Peyer's patch (tissue), 4 donors: ENCODE results near the gene EFHC2. TPM values are rescaled to one million over a fixed set of nuclear protein-coding genes. Genes with fewer than 3 reads are reported as not detected.
A peak's percentile ranks its signal among the peaks of the same experiment; 100 is the strongest.

ENCODE experiments used
- DNase-seq, 3 donors: peaks; one replicate each; pipeline ENCODE4 v3.0.0-alpha.2; 2017 to 2019
- H3K27ac ChIP-seq, 4 donors: fragments of 200-600 bp; sonication (generic); one replicate each; pipeline ENCODE4 v1.5.1; 2016 to 2019
- H3K27me3 ChIP-seq, 2 donors: fragments of 200-600 bp; sonication (generic); one replicate each; pipeline ENCODE4 v1.5.1; 2019
- H3K36me3 ChIP-seq, 3 donors: fragments of 200-600 bp; sonication (generic); one replicate each; pipeline ENCODE4 v1.5.1; 2016 to 2019
- H3K4me1 ChIP-seq, 4 donors: fragments of 200-600 bp; sonication (generic); one replicate each; pipeline ENCODE4 v1.5.1; 2016 to 2019
- H3K4me3 ChIP-seq, 4 donors: fragments of 200-600 bp; sonication (generic); 1 replicate in 3 of 4; 2 replicates in 1 of 4; pipeline ENCODE4 v1.5.1; 2016 to 2019; ENCODE audit warnings: mild to moderate bottlenecking in 1 of 4
- H3K9me3 ChIP-seq, 4 donors: fragments of 200-600 bp; sonication (generic); one replicate each; pipeline ENCODE4 v1.5.1; 2016 to 2019; ENCODE audit warnings: mild to moderate bottlenecking in 1 of 4
- CTCF ChIP-seq, 6 experiments: fragments of 450-650 bp in 4 of 6; fragments of 200-600 bp in 2 of 6; sonication (generic) in 1 of 6; IDR thresholded peaks; one replicate each; pipeline ENCODE4 v1.5.1; 2017 to 2019; ENCODE audit warnings: antibody characterized with exemption in 6 of 6, mild to moderate bottlenecking in 3 of 6, moderate library complexity in 1 of 6
- POLR2A ChIP-seq, 2 donors: fragments of 450-650 bp; IDR thresholded peaks; one replicate each; pipeline ENCODE4 v1.5.1; 2017; ENCODE audit warnings: antibody characterized with exemption in 2 of 2, mild to moderate bottlenecking in 2 of 2, moderate library complexity in 2 of 2
- total RNA-seq, 4 donors: library from RNA; depleted of rRNA; stranded (reverse); fragments of >200 nt; gene quantifications; one replicate each; pipeline ENCODE4 v1.1.0, GENCODE V29; 2016

The EFHC2 gene
- total RNA-seq, 4 donors from 2014 or later = 1.3 to 3.7 (median 3.4) TPM; not detected in 1

DNA sequence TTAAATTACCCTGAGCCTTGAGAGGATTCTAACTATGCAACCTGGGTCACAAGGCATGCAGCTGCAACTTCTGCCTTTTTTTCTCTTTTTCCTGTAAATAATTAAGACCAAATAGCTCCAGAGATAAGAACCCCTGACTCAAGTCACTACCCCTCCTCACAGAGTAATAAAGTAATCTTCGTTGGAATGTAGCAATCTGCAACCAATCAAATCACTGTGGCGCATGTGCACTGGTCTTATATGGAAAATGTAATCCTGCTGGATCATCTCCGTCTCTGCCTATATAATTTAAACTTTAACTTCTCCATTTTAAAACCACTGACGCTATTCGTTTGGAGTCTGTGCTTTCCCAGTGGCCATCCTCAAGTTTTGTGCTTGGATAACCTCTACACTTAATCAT is 6.1 kb upstream of the EFHC2 start:
- Histone ChIP-seq H3K9me3 (no peaks in the 10 kb centered on the region), H3K27me3 (no peaks in the 10 kb centered on the region), H3K27ac (no peak overlapping the region), H3K4me3 (no peak overlapping the region), H3K4me1 (no peaks in the 10 kb centered on the region), H3K36me3 (no peaks in the 10 kb centered on the region)
- no peak for DNase-seq
- TF ChIP-seq POLR2A (IDR thresholded peaks at IDR 0.05) = no peak
- TF ChIP-seq CTCF (IDR thresholded peaks at IDR 0.05) = no peak

GRCh38 chrX:44344687-44345086 is 1.2 kb upstream of the EFHC2 start:
- H3K4me1 ChIP-seq = no peaks in the 10 kb centered on the region
- no peaks in the 10 kb centered on the region for H3K9me3 ChIP-seq
- no peak for TF ChIP-seq POLR2A (IDR thresholded peaks at IDR 0.05)
- no peak for TF ChIP-seq CTCF (IDR thresholded peaks at IDR 0.05)
- H3K27me3 ChIP-seq = no peaks in the 10 kb centered on the region
- DNase-seq = no peak
- no peaks in the 10 kb centered on the region for H3K36me3 ChIP-seq
- peak overlapping the region in 2 of 4 donors; percentile 5 to 12 for H3K27ac ChIP-seq
- peak overlapping the region in 1 of 4 donors; percentile 37 for H3K4me3 ChIP-seq

DNA sequence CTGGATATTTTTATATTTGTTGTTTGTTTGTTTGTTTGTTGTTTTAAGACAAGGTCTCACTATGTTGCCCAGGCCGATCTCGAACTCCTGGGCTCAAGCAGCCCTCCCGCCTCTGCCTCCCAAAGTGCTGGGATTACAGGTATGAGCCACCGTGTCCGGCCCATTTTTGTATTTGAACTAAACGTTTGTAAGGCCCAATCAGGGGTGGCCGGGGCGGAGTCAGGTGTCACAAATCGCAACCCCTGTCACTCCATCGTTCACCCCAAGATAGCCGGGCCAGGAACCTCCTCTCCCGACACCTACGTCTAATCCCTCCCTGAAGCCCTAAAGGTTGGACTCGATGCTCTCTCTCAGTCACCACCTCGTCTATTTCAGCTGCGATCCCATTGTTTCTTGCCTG is 722 bp upstream of the EFHC2 start:
- TF ChIP-seq POLR2A (IDR thresholded peaks at IDR 0.05) (no peak), CTCF (IDR thresholded peaks at IDR 0.05) (no peak)
- Histone ChIP-seq H3K9me3 (no peaks in the 10 kb centered on the region), H3K4me3 (peak overlapping the region in 3 of 4 donors; percentile 26 to 51 (median 37)), H3K27ac (peak overlapping the region in 2 of 4 donors; percentile 5 to 26), H3K36me3 (no peaks in the 10 kb centered on the region), H3K4me1 (no peaks in the 10 kb centered on the region), H3K27me3 (no peaks in the 10 kb centered on the region)
- DNase-seq = peak in 2 of 3 donors; percentile 65 to 73

DNA sequence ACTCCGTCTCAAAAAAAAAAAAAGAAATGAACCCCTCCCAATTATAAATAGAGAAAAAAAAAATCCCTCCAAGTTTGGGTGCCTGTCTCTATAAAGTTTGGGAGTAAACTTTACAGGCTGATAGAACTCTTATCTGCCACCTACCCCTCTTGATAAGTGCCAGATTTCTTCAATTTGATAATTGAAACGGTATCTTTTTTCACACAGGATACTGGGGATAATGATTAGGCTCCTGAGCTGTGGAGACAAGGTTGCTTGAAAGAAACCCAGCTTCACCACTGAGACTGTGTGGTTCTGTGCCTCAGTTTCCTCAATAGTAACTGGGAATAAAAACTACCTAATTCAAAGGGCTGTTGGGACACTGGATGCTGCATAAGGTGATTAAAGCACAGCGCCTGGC is 606 bp downstream of the EFHC2 start:
- H3K27me3 ChIP-seq = no peaks in the 10 kb centered on the region

DNA sequence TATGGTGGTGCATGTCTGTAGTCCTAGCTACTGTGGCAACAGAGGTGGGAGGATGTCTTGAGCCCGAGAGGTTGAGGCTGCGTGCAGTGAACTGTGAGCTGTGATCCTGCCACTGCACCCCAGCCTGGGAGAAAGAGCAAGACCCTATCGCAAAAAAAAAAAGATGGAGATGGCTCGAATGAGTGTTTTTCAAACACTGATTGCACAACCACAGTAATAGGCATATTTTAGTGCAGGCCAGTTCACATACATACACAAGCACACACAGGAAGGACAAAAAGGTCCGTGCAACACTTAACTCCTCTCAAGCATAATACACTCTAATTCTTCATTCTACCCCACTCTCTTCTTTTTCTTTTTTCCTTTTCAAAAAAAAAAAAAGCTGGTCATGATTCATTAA is 5.1 kb downstream of the EFHC2 start:
- Histone ChIP-seq H3K9me3 (no peaks in the 10 kb centered on the region), H3K4me3 (no peak overlapping the region), H3K36me3 (no peaks in the 10 kb centered on the region), H3K27me3 (no peaks in the 10 kb centered on the region), H3K27ac (no peak overlapping the region), H3K4me1 (no peaks in the 10 kb centered on the region)
- DNase-seq = no peak
- TF ChIP-seq POLR2A (IDR thresholded peaks at IDR 0.05) = no peak
- TF ChIP-seq CTCF (IDR thresholded peaks at IDR 0.05) = no peak

More for the DNA sequence above, 606 bp downstream of the EFHC2 start:
- H3K27ac ChIP-seq = no peak overlapping the region
- DNase-seq = no peak
- peak overlapping the region in 1 of 4 donors; percentile 51 for H3K4me3 ChIP-seq
- no peaks in the 10 kb centered on the region for H3K36me3 ChIP-seq
- H3K4me1 ChIP-seq = no peaks in the 10 kb centered on the region
- TF ChIP-seq POLR2A (IDR thresholded peaks at IDR 0.05) (no peak), CTCF (IDR thresholded peaks at IDR 0.05) (no peak)
- H3K9me3 ChIP-seq = no peaks in the 10 kb centered on the region

- Histone ChIP-seq H3K27me3 (no peaks in the 10 kb centered on the region), H3K36me3 (no peaks in the 10 kb centered on the region), H3K9me3 (no peaks in the 10 kb centered on the region), H3K4me1 (no peaks in the 10 kb centered on the region), H3K4me3 (no peak overlapping the region), H3K27ac (no peak overlapping the region)
- DNase-seq = no peak
- TF ChIP-seq POLR2A (IDR thresholded peaks at IDR 0.05) (no peak), CTCF (IDR thresholded peaks at IDR 0.05) (no peak)
These were observed 11.0 kb downstream of the EFHC2 start for GRCh38 chrX:44332437-44332836.
